ENCODE measurements around the gene SMO.

- no peak for TF ChIP-seq CTCF (IDR thresholded peaks at IDR 0.05; ENCODE audit: insufficient read depth, low read length, poor library complexity, severe bottlenecking)
- TF ChIP-seq EZH2phosphoT487 (conservative IDR thresholded peaks at IDR 0.05; ENCODE audit: low read length), result no peak
These were observed 40.7 kb upstream of the SMO start for GRCh38 chr7:129147731-129148130.

Measured in SU-DHL-6 (cell line).